GM12892 (cell line): ENCODE data around the gene GRHL1.

Experiments used
- POLR2A ChIP-seq: IDR thresholded peaks from 2 replicates; pipeline ENCODE4 v1.6.1; 2011; ENCODE audit warnings: low read depth, low read length, control low read depth
- TAF1 ChIP-seq: IDR thresholded peaks from 2 replicates; pipeline ENCODE4 v1.6.1; 2011; ENCODE audit warnings: low read depth, mild to moderate bottlenecking, control low read depth, low read length, borderline replicate concordance

- no peak for TF ChIP-seq POLR2A
- TF ChIP-seq TAF1 = no peak
Measured at GRCh38 chr2:10027660-10028330, 76.3 kb downstream of the GRHL1 start.
